SK-N-DZ (cell line): ENCODE results near the gene FGF23. TPM values are rescaled to one million over a fixed set of nuclear protein-coding genes. Genes with fewer than 3 reads are reported as not detected.
A peak's percentile ranks its signal among the peaks of the same experiment; 100 is the strongest.
"Not testable (repeated sequence)": the region's sequence is repeated elsewhere in the genome, so short reads cannot be mapped to it uniquely, and the experiment has no call there.

ENCODE experiments used
- DNase-seq: peaks from one replicate; pipeline ENCODE4 v3.0.0-alpha.2; 2015; ENCODE audit warnings: low spot score
- polyA plus RNA-seq, 2 experiments: library from polyadenylated mRNA; depleted of rRNA; stranded (reverse); fragments of >200 nt; gene quantifications; 2 replicates each; pipeline ENCODE4 v1.2.3, GENCODE V29; 2014

Gene FGF23
- 0.43 and 0.67 TPM in 2 replicates for polyA plus RNA-seq (2014; cell fraction: cytosol; rRNA removed)
- 0.22 and 0.47 TPM in 2 replicates for polyA plus RNA-seq (2014; cell fraction: nucleus; rRNA removed)

GRCh38 chr12:4379405-4379804, at the start of gene FGF23:
FGF23 (minus strand) TSS chr12:4379712; CDS start chr12:4379582, 130 bp downstream.
- peak; percentile 87 for DNase-seq

- no peak for DNase-seq
Observed at GRCh38 chr12:4424422-4424821, 44.9 kb upstream of the FGF23 start.

GRCh38 chr12:4423528-4424195, 44.1 kb upstream of the FGF23 start:
- no peak for DNase-seq

GRCh38 chr12:4422985-4423384, 43.5 kb upstream of the FGF23 start:
- DNase-seq = no peak

GRCh38 chr12:4421590-4422031, 42.1 kb upstream of the FGF23 start:
- DNase-seq = peak; percentile 47

GRCh38 chr12:4420138-4420670, 40.7 kb upstream of the FGF23 start:
- no peak for DNase-seq

- no peak for DNase-seq
Observed at GRCh38 chr12:4418913-4419312, 39.4 kb upstream of the FGF23 start.

- DNase-seq = no peak
Observed at GRCh38 chr12:4417936-4418335, 38.4 kb upstream of the FGF23 start.

- peak; percentile 26 for DNase-seq
Observed at GRCh38 chr12:4417455-4417854, 37.9 kb upstream of the FGF23 start.

GRCh38 chr12:4416276-4416675, 36.8 kb upstream of the FGF23 start:
- DNase-seq = no peak

- DNase-seq = no peak
Observed at GRCh38 chr12:4412465-4412864, 33.0 kb upstream of the FGF23 start.

GRCh38 chr12:4412056-4412455, 32.5 kb upstream of the FGF23 start:
- no peak for DNase-seq

GRCh38 chr12:4407136-4407535, 27.6 kb upstream of the FGF23 start:
- DNase-seq = no peak

- DNase-seq = not testable (repeated sequence)
Observed at GRCh38 chr12:4404877-4405637, 25.5 kb upstream of the FGF23 start.

- no peak for DNase-seq
Observed at GRCh38 chr12:4402996-4403395, 23.5 kb upstream of the FGF23 start.

GRCh38 chr12:4401117-4401516, 21.6 kb upstream of the FGF23 start:
- no peak for DNase-seq

- no peak for DNase-seq
Observed at GRCh38 chr12:4395818-4396217, 16.3 kb upstream of the FGF23 start.

- DNase-seq = no peak
Observed at GRCh38 chr12:4393211-4393610, 13.7 kb upstream of the FGF23 start.

- no peak for DNase-seq
Observed at GRCh38 chr12:4392223-4392742, 12.8 kb upstream of the FGF23 start.

GRCh38 chr12:4388662-4389061, 9.2 kb upstream of the FGF23 start:
- no peak for DNase-seq

GRCh38 chr12:4388032-4388431, 8.5 kb upstream of the FGF23 start:
- no peak for DNase-seq

- DNase-seq = no peak
Observed at GRCh38 chr12:4387607-4388006, 8.1 kb upstream of the FGF23 start.
